A172 (cell line): ENCODE data around the gene KLK1. TPM values are rescaled to one million over a fixed set of nuclear protein-coding genes. Genes with fewer than 3 reads are reported as not detected.

ENCODE experiments used
- DNase-seq: peaks from one replicate; pipeline ENCODE4 v3.0.0-alpha.2; 2015; ENCODE audit warnings: low spot score
- total RNA-seq: library from RNA; depleted of rRNA; stranded (reverse); fragments of >200 nt; shearing (Covaris generic); gene quantifications from 2 replicates; pipeline ENCODE4 v1.2.3, GENCODE V29; 2014; rRNA removed

Gene KLK1
- total RNA-seq = not detected in 2 replicates

DNA sequence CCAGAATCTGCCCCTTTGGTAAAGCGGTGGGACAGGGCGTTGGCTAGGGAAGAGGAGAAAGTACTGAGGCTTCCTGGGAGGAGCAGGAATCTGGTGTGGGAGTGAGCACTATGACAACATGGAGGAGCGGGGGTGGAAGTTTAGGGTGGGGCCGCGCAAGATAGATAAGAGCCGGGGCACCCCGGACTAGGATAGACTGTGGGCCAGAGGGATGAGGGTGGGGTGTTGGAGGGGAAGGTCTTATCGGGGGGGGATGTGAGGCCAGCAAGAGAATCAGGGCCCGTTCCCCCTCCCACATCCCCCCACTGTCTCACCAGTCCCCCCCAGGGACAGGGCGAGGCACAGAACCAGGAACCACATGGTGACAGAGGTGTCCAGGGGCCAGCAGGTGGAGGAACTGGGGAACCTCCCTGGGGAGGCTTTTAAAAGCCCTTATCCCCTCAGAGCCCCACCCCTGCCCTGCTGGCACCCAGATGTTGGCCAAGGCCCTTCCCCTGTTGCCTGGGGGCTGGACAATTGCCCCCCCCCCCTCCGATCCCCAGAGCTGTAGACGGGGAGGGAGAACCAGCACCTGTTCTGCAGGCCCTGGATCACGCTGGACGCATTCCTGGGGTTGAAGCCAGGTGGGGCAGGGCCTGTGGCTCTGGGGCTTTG lies at the start of gene KLK1:
Gene KLK1, minus strand, starts transcription at position 399 of the 654 bp plus-strand sequence. Its CDS starts 39 bp downstream, at position 360.
- DNase-seq = no peak

- no peak for DNase-seq
Observed at GRCh38 chr19:50873056-50873455, 49.5 kb upstream of the KLK1 start, which contains the start of gene KLK2. TSS of gene KLK2 (plus strand) at chr19:50873439. CDS start at chr19:50873474, 35 bp downstream.

- no peak for DNase-seq
Observed at GRCh38 chr19:50870417-50871089, 47.0 kb upstream of the KLK1 start.

- DNase-seq = no peak
Observed at GRCh38 chr19:50869479-50869878, 45.9 kb upstream of the KLK1 start.

- no peak for DNase-seq
Observed at GRCh38 chr19:50861496-50862286, 38.1 kb upstream of the KLK1 start.

DNA sequence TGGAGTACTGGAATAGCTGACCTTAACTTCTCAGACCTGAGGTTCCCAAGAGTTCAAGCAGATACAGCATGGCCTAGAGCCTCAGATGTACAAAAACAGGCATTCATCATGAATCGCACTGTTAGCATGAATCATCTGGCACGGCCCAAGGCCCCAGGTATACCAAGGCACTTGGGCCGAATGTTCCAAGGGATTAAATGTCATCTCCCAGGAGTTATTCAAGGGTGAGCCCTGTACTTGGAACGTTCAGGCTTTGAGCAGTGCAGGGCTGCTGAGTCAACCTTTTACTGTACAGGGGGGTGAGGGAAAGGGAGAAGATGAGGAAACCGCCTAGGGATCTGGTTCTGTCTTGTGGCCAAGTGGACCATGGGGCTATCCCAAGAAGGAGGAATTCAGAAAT lies 37.4 kb upstream of the KLK1 start:
- DNase-seq = no peak

DNA sequence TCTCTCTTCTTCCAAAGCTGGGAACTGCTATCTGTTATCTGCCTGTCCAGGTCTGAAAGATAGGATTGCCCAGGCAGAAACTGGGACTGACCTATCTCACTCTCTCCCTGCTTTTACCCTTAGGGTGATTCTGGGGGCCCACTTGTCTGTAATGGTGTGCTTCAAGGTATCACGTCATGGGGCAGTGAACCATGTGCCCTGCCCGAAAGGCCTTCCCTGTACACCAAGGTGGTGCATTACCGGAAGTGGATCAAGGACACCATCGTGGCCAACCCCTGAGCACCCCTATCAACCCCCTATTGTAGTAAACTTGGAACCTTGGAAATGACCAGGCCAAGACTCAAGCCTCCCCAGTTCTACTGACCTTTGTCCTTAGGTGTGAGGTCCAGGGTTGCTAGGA lies 36.3 kb upstream of the KLK1 start:
- DNase-seq = no peak

DNA sequence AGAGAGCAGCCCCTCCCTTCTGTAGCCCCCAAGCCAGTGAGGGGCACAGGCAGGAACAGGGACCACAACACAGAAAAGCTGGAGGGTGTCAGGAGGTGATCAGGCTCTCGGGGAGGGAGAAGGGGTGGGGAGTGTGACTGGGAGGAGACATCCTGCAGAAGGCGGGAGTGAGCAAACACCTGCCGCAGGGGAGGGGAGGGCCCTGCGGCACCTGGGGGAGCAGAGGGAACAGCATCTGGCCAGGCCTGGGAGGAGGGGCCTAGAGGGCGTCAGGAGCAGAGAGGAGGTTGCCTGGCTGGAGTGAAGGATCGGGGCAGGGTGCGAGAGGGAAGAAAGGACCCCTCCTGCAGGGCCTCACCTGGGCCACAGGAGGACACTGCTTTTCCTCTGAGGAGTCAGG lies 35.3 kb upstream of the KLK1 start:
- no peak for DNase-seq

- DNase-seq = no peak
Observed at GRCh38 chr19:50857366-50857765, 33.8 kb upstream of the KLK1 start.

GRCh38 chr19:50854636-50855410 lies 31.2 kb upstream of the KLK1 start, which contains the start of gene KLK3:
TSS of gene KLK3 (plus strand) at chr19:50854915. CDS start at chr19:50854956, 41 bp downstream.
- DNase-seq = no peak

GRCh38 chr19:50851620-50852019 lies 28.0 kb upstream of the KLK1 start:
- no peak for DNase-seq

GRCh38 chr19:50850738-50851137 lies 27.2 kb upstream of the KLK1 start:
- DNase-seq = no peak

- no peak for DNase-seq
Observed at GRCh38 chr19:50844296-50844935, 20.8 kb upstream of the KLK1 start.

GRCh38 chr19:50843701-50844221 lies 20.2 kb upstream of the KLK1 start:
- no peak for DNase-seq

- no peak for DNase-seq
Observed at GRCh38 chr19:50843205-50843604, 19.6 kb upstream of the KLK1 start.

- no peak for DNase-seq
Observed at GRCh38 chr19:50842130-50842529, 18.5 kb upstream of the KLK1 start.

DNA sequence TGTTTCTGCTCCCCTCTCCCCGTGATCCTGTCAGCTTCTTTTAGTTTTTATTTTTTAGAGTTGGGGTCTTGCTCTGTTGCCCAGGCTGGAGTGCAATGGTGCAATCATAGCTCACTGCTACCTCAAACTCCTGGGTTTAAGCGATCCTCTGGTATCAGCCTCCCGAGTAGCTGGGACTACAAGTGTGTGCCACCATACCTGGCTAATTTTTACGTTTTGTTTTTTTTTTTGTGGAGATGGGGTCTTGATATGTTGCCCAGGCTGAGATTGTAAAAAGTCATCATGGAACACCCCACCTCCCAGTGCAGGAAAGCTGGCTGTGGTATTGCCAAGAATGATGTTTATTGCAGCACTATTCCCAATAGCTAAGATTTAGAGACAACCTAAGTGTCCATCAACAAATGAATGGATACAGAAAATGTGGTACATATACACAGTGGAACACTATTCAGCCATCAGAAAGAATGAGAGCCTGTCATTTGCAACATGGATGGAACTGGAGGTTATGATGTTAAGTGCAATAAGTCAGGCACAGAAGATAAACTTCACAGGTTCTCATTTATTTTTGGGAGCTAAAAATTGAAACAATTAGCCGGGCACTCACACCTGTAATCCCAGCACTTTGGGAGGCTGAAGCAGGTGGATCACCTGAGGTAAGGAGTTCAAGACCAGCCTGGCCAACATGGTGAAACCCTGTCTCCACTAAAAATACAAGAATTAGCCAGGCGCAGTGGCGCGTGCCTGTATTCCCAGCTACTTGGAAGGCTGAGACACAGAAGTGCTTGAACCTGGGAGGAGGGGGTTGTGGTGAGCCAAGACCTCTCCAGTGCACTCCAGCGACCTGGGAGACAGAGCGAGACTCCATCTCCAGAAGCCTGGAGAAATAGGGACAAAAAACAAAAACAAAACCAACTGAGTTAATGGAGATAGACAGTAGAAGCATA lies 16.4 kb upstream of the KLK1 start:
- DNase-seq = no peak

DNA sequence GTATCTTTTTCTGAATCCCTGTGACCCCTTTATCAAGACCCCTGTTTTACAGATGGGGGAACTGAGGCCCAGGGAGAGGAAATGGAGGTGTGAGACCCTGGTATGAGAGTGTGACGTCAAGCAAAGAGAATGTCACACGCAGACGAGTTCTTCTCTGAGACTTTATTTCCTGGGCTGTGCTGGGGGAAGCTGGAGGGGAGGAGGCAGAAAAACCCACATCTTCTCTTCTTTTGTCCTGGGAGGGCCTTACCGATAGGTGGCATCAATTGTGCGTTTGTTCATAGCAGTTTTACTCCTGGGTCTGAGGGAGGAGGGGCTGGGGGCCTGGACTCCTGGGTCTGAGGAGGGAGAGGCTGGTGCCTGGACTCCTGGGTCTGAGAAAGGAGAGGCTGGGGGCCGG lies 14.7 kb upstream of the KLK1 start:
- no peak for DNase-seq

DNA sequence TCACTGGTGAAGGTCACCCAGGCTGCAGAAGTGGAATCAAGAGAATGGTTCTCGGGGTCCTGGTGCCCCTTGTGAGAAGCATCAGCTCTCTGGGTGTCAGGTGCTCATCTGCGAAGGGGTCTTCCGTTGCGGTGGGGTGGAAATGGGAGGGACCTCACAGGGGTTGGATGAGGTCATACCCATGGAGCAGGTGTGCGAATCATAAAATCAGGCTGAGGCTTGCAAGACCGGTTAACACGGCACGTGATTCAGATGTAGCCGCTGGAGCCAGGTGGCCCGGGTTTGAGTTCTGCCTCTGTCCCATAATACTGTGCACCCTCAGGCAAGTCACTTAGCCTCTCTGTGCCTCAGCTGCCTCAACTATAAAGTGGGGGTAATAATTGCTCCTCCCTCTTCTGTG lies 13.7 kb upstream of the KLK1 start:
- no peak for DNase-seq
